GM23338 (cell line): ENCODE results near the gene CYB5D1. TPM values are rescaled to one million over a fixed set of nuclear protein-coding genes. Genes with fewer than 3 reads are reported as not detected.

Source experiments
- ATAC-seq: fragments of 200-7000 bp; cut with Tn5 transposase; 3 replicates; pipeline ENCODE4 v1.9.1; 2020
- DNase-seq: peaks from one replicate; pipeline ENCODE4 v3.0.0-alpha.2; 2015; ENCODE audit warnings: low spot score
- H2AFZ ChIP-seq: fragments of 200-600 bp; sonication (generic); 2 replicates; pipeline ENCODE4 v1.8.0; 2016; ENCODE audit warnings: antibody characterized with exemption, mild to moderate bottlenecking, moderate library complexity
- H3F3A ChIP-seq: fragments of 200-600 bp; sonication (generic); replicated peaks from 2 replicates; pipeline ENCODE4 v1.8.0; 2017; ENCODE audit warnings: antibody characterized with exemption, mixed run types, low read depth
- H3K27ac ChIP-seq: fragments of 200-600 bp; sonication (generic); 2 replicates; pipeline ENCODE4 v1.6.1; 2016; ENCODE audit warnings: low read depth
- H3K27me3 ChIP-seq: fragments of 200-600 bp; sonication (generic); 2 replicates; pipeline ENCODE4 v1.8.0; 2016; ENCODE audit warnings: mild to moderate bottlenecking, mixed run types, moderate library complexity; ENCODE audit not compliant: insufficient read depth
- H3K36me3 ChIP-seq: fragments of 200-600 bp; sonication (generic); 2 replicates; pipeline ENCODE4 v1.8.0; 2016; ENCODE audit warnings: mild to moderate bottlenecking; ENCODE audit not compliant: insufficient read depth
- H3K4me1 ChIP-seq: fragments of 200-600 bp; sonication (generic); 2 replicates; pipeline ENCODE4 v1.8.0; 2016; ENCODE audit warnings: mild to moderate bottlenecking, moderate library complexity; ENCODE audit not compliant: insufficient read depth
- H3K4me2 ChIP-seq: fragments of 200-600 bp; sonication (generic); 2 replicates; pipeline ENCODE4 v1.7.1; 2017; ENCODE audit warnings: mixed run types
- H3K4me3 ChIP-seq: fragments of 200-600 bp; sonication (generic); 2 replicates; pipeline ENCODE4 v1.6.1; 2016; ENCODE audit warnings: mixed run types
- H3K79me2 ChIP-seq: fragments of 200-600 bp; sonication (generic); replicated peaks from 2 replicates; pipeline ENCODE4 v1.8.0; 2017; ENCODE audit warnings: mild to moderate bottlenecking; ENCODE audit not compliant: insufficient read depth
- H3K9me2 ChIP-seq: fragments of 200-600 bp; sonication (generic); 2 replicates; pipeline ENCODE4 v1.8.0; 2017; ENCODE audit not compliant: insufficient read depth
- H4K20me1 ChIP-seq: fragments of 200-600 bp; sonication (generic); replicated peaks from 2 replicates; pipeline ENCODE4 v1.8.0; 2017; ENCODE audit warnings: mild to moderate bottlenecking; ENCODE audit not compliant: insufficient read depth
- H3K27ac Mint-ChIP-seq: 2 replicates; pipeline ENCODE4 v1.8.0; 2020; ENCODE audit warnings: inconsistent platforms, mild to moderate bottlenecking, moderate library complexity, mixed read lengths
- H3K27me3 Mint-ChIP-seq: 3 replicates; pipeline ENCODE4 v1.8.0; 2022; ENCODE audit warnings: low read depth, mild to moderate bottlenecking, moderate library complexity, mixed read lengths, inconsistent platforms; ENCODE audit not compliant: insufficient read depth, poor library complexity
- H3K36me3 Mint-ChIP-seq: 3 replicates; pipeline ENCODE4 v1.8.0; 2021; ENCODE audit warnings: low read depth, mild to moderate bottlenecking, inconsistent platforms, moderate library complexity, mixed read lengths
- H3K4me1 Mint-ChIP-seq: 3 replicates; pipeline ENCODE4 v1.8.0; 2020; ENCODE audit warnings: mild to moderate bottlenecking, inconsistent platforms, mixed read lengths
- H3K4me3 Mint-ChIP-seq: 3 replicates; pipeline ENCODE4 v1.8.0; 2021; ENCODE audit warnings: moderate library complexity, mild to moderate bottlenecking, inconsistent platforms, mixed read lengths
- H3K9me3 Mint-ChIP-seq: 3 replicates; pipeline ENCODE4 v1.8.0; 2020; ENCODE audit warnings: moderate library complexity, mild to moderate bottlenecking, inconsistent platforms, mixed read lengths
- ETS1 ChIP-seq: IDR thresholded peaks from 2 replicates; pipeline ENCODE4 v1.6.1; 2016; ENCODE audit warnings: antibody characterized with exemption
- EZH2 ChIP-seq: fragments of 200-600 bp; sonication (generic); IDR thresholded peaks from one replicate; pipeline ENCODE4 v1.8.0; 2017; ENCODE audit warnings: antibody characterized with exemption, mild to moderate bottlenecking, low read depth; ENCODE audit not compliant: unreplicated experiment
- JUNB ChIP-seq: IDR thresholded peaks from one replicate; pipeline ENCODE4 v1.6.1; 2016; ENCODE audit warnings: antibody characterized with exemption; ENCODE audit not compliant: unreplicated experiment
- NANOG ChIP-seq: IDR thresholded peaks from 2 replicates; pipeline ENCODE4 v1.6.1; 2016; ENCODE audit warnings: antibody characterized with exemption, borderline replicate concordance
- POLR2AphosphoS5 ChIP-seq: IDR thresholded peaks from 2 replicates; pipeline ENCODE4 v1.6.1; 2016; ENCODE audit warnings: antibody characterized with exemption, low read depth
- STAT1 ChIP-seq: IDR thresholded peaks from one replicate; pipeline ENCODE4 v1.6.1; 2016; ENCODE audit warnings: antibody characterized with exemption; ENCODE audit not compliant: unreplicated experiment
- ZNF114 ChIP-seq: fragments of 250-450 bp; sonication (Bioruptor Pico); IDR thresholded peaks from 2 replicates; pipeline ENCODE4 v1.5.0; 2020; ENCODE audit warnings: mild to moderate bottlenecking, moderate library complexity
- ZNF331 ChIP-seq: fragments of 250-450 bp; sonication (Bioruptor Pico); IDR thresholded peaks from 2 replicates; pipeline ENCODE4 v1.5.0; 2020; ENCODE audit warnings: low read depth, mild to moderate bottlenecking, moderate library complexity
- ZNF462 ChIP-seq: fragments of 250-450 bp; sonication (Bioruptor Pico); IDR thresholded peaks from 2 replicates; pipeline ENCODE4 v1.5.0; 2020; ENCODE audit warnings: mild to moderate bottlenecking, moderate library complexity
- polyA plus RNA-seq: library from polyadenylated mRNA; unstranded; fragments of >200 nt; fragmentation: Nextera tagmentation; extraction: Ambion mirVana; gene quantifications from 2 replicates; pipeline ENCODE4 v1.2.1, GENCODE V29; 2016
- total RNA-seq: library from RNA; depleted of rRNA; stranded (reverse); fragments of >200 nt; shearing (Covaris generic); gene quantifications from 2 replicates; pipeline ENCODE4 v1.2.3, GENCODE V29; 2014
- TF ChIP-seq, protein P1 (sequence below), 2 experiments: fragments of 200-600 bp in 1 of 2; sonication (generic) in 1 of 2; conservative IDR thresholded peaks; 2 replicates each; pipeline versions ENCODE4 v1.5.1 to v1.6.1; 2016 to 2017; ENCODE audit warnings: antibody characterized with exemption in 2 of 2, low read depth in 2 of 2, mild to moderate bottlenecking in 2 of 2, moderate library complexity in 1 of 2

CYB5D1 gene
- total and polyA plus RNA-seq, 2 experiments from 2014 or later: 3.5 to 8.4 TPM

DNA sequence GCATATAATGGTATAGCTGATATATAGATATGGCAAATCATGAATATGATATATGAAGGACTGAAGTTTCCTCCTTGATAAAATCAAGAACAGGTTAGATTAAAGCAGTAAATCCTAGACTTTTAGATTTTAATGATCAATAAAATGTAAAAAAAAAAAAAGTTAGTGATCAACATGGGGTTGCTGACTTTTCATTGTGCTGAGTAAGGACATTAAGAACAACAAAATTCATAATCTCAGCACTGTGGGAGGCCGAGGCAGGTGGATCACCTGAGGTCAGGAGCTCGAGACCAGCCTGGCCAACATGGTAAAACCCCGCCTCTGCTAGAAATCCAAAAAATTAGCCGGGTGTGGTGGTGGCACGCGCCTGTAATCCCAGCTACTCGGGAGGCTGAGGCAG, 20.4 kb downstream of the CYB5D1 start (continued):
- TF ChIP-seq ZNF462 (CRISPR knock-in tag): no peak
- no peak for TF ChIP-seq POLR2AphosphoS5
- no peak for TF ChIP-seq ZNF331 (CRISPR knock-in tag)
- no peak for TF ChIP-seq STAT1
- TF ChIP-seq ETS1: no peak
- TF ChIP-seq NANOG: no peak

GRCh38 chr17:7880076-7880868, 22.5 kb downstream of the CYB5D1 start:
- no peak overlapping the region for H3K4me3 ChIP-seq
- H3K4me1 ChIP-seq: peaks cover 15% of the 10 kb centered on the region; the same call in 1 of the 2 replicates
- no peaks in the 10 kb centered on the region for H3K79me2 ChIP-seq
- H3K36me3 ChIP-seq: no peaks in the 10 kb centered on the region
- DNase-seq: no peak
- Mint-ChIP-seq H3K4me1 (peaks cover 3% of the 10 kb centered on the region; the same call in 1 of the 3 replicates), H3K27ac (no peak overlapping the region), H3K27me3 (peaks cover 2% of the 10 kb centered on the region), H3K36me3 (no peaks in the 10 kb centered on the region), H3K4me3 (no peak overlapping the region), H3K9me3 (no peaks in the 10 kb centered on the region; the same call in 2 of the 3 replicates)
- no peak overlapping the region for H2AFZ ChIP-seq
- H3K27me3 ChIP-seq: peaks cover 40% of the 10 kb centered on the region
- no peaks in the 10 kb centered on the region for H3F3A ChIP-seq
- H3K27ac ChIP-seq: no peak overlapping the region
- ATAC-seq: no peak
- no peak overlapping the region for H3K4me2 ChIP-seq
- H4K20me1 ChIP-seq: no peaks in the 10 kb centered on the region
- H3K9me2 ChIP-seq: no peaks in the 10 kb centered on the region
- TF ChIP-seq ZNF331 (CRISPR knock-in tag) (no peak), ZNF114 (CRISPR knock-in tag) (no peak), POLR2AphosphoS5 (no peak), NANOG (no peak), ETS1 (no peak), EZH2 (no peak), JUNB (no peak)
- TF ChIP-seq, protein P1, sequence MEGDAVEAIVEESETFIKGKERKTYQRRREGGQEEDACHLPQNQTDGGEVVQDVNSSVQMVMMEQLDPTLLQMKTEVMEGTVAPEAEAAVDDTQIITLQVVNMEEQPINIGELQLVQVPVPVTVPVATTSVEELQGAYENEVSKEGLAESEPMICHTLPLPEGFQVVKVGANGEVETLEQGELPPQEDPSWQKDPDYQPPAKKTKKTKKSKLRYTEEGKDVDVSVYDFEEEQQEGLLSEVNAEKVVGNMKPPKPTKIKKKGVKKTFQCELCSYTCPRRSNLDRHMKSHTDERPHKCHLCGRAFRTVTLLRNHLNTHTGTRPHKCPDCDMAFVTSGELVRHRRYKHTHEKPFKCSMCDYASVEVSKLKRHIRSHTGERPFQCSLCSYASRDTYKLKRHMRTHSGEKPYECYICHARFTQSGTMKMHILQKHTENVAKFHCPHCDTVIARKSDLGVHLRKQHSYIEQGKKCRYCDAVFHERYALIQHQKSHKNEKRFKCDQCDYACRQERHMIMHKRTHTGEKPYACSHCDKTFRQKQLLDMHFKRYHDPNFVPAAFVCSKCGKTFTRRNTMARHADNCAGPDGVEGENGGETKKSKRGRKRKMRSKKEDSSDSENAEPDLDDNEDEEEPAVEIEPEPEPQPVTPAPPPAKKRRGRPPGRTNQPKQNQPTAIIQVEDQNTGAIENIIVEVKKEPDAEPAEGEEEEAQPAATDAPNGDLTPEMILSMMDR (conservative IDR thresholded peaks at IDR 0.05; ENCODE audit: low read depth in 2 of 2): no peak
